Activated CD4-positive, CD25-positive, alpha-beta regulatory T cell treated with anti-CD3 and anti-CD28 coated beads, Interleukin-2, amount 50 U/mL, for 72 hours (primary cell): ENCODE results near the gene ANKRD44.

ENCODE experiments used
- DNase-seq: peaks from one replicate; pipeline ENCODE4 v3.0.0; 2021

The ANKRD44 gene

GRCh38 chr2:197170208-197170607, 140.4 kb downstream of the ANKRD44 start:
- DNase-seq, result no peak

DNA sequence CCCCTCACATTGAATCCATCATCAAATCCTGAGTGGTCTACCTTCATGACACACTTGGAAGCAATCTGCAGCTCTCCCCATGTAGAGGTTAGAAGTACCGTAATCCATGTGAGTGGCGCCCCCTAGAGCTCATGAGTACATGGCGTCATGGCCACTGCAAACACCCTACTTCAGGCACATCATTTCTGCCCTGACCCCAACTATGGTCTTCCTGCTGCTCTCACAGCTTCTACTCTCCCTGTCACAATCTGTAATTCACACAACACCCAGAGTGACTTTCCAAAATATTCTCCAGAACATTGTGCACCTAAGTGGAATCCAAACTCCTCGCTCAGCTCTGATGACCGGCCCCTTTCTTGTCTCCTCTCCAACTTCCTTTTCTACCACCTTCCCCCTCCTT, 141.9 kb downstream of the ANKRD44 start:
- DNase-seq, result peak; percentile 68

- DNase-seq, result no peak
Measured at GRCh38 chr2:197167608-197168314, 142.8 kb downstream of the ANKRD44 start.

DNA sequence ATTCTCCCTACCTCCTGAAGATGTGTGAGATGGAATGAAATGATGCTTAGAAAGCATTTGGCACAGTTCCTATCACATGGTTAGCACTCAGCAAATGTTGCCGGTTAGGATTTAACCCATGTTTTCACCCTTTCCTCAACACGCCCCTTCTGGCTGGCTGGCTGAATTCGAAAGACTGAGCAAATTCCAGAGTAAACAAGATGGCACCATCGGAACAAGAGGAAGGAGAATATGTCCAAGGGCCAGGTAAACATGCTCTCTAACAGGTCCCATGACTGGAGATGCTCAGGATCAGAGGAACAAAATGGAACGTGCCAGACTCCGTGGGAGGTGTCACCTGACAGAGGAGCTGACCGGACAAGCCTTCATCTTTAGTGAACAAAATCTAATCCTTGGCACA, 145.6 kb downstream of the ANKRD44 start:
- no peak for DNase-seq

DNA sequence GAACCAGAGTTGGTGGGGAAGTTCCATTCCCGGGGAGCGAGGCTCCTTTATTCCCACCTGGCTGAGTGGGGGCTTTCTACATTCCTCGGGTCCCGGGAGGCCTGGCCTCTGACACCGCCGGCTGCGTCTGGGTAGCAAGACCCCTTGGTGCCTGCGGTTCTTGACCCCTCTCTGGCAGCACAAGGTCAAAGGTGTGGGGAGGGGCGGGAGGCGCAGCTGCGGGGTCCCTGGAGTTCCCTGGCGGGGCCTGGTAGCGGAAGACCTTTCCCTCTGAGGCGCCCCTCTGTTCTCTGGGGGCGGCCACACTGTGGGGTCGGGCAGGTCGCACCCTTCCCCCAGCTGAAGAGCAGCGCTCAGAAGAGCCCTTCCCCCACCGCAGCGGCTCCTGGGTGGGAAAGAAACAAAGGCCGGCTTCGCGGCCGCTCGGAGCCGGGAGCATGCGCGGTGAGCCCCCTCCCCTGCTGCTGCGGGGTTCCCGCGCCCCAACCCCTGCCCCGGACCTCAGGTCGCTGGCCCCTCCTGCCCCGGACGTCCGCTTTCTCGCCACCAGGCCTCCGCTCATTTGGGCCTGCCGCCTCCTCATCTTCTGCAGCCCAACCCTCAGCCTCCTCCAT, 146.3 kb downstream of the ANKRD44 start:
- DNase-seq, result no peak

DNA sequence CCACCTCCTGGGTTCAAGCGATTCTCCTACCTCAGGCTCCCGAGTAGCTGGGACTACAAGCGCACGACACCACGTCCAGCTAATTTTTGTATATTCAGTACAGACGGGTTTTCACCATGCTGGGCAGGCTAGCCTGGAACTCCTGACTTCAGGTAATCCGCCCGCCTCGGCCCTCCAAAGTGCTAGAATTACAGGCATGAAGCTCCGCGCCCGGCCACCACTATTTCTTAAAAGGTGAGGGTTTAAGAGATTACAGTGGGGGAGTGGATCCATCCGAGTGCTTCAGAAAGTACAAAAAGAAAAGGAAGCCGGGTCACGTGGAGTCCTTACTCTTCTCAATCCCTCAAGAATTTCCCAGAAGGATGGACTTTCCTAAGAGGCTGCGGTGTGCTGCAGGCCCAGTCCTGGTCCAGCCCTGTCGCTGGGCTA, 146.9 kb downstream of the ANKRD44 start:
- no peak for DNase-seq

DNA sequence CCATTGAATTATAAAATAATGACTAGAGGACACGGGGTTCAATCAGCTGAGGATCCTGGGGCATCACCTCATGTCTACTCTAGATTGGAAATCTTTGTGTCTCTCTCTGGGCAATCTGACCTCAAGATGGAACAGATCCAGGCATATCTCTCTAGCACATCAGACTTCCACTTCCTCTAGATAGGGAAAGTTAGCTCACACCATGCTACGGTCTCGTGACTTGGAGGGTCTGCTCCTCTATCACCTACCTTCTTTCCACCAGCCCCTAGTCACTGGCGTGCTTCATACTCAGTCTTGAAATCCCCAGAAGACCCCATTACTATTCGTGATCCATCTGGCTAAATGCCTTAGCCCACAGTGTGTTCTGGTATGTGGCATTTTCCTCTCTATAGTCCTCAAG, 148.8 kb downstream of the ANKRD44 start:
- no peak for DNase-seq

DNA sequence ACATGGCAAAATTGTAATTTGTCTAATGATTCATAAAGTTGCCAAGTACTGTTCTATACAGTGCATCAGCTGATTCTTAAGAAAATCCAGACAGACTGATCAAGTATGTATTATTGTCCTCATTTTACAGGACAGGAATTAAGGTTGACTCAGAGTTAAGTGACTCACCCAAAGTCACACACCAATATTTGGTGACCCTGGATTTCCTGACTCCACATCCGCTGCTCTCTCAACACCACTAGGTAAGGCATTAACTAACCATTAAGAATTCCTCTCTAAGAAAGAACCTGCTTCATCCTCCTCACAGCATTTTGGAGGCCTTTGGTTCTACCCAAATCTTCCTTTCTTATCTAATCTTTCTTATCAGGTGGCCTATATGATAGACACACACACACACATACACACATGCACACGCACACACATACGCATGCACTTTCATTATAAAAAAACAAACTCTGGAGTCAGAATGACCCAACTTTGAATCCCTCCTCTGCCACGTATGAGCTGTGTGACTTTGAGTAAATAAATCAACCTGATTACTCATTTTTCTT, 150.8 kb downstream of the ANKRD44 start:
- no peak for DNase-seq

DNA sequence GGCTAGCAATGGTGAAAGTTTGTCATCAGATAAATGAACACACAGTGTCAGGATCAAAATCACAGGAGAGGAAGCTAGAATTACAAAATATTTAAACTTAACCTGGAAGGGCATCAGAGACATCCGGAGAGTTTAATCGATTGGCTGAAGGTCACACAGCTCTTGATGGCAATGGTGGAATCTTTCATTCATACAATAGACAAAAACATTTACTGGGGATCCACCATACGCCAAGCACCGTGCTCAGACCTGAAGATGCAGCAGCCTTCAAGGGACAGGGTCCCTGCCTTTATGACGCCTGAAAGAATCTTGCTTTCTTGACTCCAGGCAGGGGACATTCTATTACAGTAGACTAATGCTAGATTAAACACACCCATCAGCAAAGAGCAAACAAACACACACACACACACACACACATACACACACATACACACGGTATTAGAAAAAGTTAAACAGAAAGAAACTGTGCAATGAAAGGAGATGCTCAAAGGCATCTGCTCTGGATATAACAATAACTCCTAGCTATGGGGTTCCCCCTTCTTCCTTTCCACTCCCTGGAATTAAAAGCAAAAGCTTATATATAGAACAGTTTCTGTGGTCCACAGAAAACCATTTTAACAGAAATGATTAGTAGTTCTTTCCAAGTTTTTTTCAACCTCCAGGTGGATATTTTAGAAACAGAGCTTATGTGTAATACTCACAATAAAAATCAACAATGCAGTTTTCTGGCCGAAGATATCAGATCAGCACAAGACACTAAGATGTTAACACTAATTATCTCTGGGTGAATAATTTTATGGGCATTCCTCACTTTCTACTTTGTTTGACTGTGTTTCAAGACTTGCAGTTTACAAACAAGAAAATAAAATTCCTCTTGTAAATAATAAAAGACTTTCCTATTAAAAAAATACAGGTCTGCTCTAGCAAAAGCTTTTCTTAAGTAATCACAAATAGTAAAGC, 151.7 kb downstream of the ANKRD44 start:
- DNase-seq, result no peak

DNA sequence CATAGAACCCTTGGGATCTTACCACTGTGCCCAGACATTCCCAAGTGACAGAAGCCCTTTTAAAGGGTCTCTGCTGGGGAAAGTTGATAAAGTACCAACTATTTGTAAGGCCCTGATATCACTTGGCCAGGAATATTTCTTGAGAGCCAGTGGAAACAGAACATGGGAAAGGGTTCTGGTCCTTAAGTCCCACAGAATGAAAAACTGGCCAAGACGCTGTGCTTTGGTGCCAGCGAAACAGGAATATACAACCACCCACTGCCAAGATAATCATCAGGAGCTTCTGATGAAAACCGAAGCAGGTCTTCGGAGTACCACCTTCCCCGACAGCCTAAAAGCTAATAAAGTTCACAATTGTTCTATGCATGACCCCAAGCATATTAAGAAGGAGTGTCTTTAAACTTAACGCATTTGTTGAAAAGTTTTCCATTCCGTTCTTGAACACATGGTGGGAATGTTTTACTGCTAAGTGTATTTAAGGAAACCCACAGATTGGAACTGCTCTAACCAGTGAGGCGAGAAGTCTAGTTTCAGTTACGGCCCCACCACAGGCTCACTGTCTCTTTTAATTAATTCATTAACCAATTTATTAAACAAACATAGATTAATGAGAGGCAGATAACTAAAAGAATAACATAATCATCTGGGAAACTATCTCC, 152.6 kb downstream of the ANKRD44 start:
- no peak for DNase-seq

- no peak for DNase-seq
Measured at GRCh38 chr2:197156771-197157170, 153.8 kb downstream of the ANKRD44 start.

DNA sequence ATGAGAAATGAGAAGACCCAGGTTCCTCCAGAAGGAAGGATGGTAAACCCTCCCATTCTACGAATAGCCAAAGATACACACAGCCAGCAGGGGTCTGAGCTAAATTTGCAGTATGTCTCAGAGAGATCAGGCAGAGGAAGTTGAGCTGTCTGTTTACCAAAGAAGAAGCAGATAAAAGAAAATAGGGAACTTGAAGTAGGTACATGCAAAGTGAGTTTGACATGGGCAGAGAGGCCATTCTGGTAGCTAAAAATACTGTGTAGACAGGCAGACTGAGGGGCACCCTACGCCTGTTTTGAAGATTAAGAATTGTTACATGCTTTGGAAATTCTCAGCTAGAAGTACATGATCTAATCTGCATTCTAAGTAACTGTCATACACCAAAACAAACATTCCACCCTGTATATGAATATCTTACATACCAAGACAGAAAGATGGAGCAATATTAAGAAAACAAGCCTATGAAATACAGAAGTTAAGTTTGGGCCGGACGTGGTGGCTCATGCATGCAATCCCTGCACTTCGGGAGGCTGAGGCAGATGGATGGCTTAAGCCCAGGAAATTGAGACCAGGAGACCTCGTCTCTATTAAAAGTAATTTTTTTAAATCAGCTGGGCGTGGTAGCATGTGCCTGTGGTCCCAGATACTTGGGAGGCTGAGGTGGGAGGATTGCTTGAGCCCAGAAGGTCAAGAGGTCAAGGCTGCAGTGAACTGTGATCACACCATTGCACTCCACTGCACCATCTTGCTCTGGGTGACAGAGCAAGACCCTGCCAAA, 157.9 kb downstream of the ANKRD44 start:
- no peak for DNase-seq

DNA sequence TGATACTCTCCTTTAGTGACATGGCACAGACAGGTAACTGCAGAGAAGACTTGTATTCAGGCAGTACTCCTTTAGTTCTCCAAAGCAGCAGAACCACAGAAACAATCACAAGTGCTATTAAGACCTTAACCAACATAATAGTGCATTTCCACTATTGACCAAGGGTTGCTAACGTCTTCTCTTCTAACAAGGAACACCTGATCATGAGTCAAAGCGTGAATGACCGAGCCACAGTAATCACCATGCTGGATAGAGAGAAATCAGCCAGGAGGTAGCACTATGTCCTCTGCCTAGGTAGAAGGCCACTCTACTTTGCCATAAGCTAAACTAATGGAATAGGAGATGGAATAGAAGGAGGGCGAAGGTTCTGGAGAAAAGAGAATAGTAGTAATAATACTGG, 161.0 kb downstream of the ANKRD44 start:
- no peak for DNase-seq

DNA sequence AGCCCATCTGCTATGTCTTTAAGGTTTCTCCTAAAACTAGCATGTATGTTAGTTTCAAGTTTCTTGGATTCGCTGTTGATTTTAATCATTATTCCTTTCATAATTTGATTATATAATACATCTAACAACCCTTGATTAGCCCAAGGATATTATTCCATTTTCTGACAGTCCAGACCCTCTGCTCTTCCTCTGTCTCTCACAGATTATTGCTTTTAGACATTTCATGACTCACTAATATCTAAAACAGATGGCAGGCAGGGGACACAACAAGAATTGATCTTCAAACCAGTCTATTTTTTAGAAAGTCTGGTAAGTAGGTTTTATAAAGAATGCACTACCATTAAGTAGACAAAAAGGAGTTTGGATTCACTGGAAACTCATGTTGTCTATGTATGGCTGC, 162.2 kb downstream of the ANKRD44 start:
- DNase-seq, result no peak

DNA sequence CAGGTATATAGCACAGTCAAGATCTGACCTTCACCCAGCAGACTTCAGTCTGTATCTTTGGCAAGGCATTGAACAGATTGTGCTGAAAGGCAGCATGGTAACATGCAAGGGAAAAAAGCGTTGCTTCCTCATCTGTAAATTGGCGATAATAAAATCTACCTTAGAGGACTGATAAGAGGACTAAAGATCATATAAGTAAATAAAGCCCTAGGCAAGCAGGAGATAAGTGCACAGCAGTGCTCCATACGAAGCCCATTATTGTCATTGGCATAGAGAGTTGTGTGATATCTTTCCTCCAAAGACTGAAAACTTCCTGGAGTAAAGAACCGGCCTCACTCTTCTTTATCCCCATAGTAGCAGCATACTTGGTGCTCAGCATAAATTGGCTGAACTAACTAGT, 162.6 kb downstream of the ANKRD44 start:
- no peak for DNase-seq

DNA sequence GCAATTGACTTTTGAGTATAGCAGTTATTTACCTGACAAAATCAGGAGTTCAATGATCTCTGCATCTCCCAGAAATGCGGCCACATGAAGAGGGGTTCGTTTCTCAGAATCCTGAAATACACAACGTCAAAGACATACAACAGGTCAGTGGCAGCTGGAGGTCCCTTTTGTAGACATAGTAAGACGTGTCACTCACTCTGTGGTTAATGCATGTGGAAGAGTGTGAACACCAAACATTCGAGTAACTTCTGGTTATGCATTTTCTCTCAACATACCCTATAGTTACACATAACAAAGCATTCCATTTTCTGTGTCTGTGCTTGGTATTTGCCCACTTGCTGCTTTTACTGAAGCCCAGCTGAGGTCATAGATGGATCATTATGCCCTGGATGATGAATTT, 163.6 kb downstream of the ANKRD44 start:
- no peak for DNase-seq

- DNase-seq, result no peak
Measured at GRCh38 chr2:197145471-197146056, 165.0 kb downstream of the ANKRD44 start.

DNA sequence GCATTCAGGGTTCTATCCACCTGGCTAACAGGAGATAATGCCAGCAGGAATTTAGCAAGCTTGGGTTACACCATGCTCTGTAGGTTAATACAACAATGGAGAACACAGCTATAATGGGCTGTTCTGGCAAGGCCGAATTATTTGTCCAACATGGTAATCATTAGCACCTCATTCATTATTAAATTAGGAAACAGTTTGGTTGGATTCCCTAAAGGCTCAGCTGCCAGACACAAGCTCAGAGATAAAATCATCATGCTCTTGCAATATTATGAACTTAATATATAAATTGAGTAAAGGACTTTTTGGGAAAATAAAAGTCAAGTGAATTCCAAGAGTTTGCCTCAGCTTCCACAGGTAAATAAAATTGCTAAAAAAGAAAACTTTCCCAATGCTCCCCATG, 166.4 kb downstream of the ANKRD44 start:
- DNase-seq, result no peak

- no peak for DNase-seq
Measured at GRCh38 chr2:197141702-197142473, 168.7 kb downstream of the ANKRD44 start.

DNA sequence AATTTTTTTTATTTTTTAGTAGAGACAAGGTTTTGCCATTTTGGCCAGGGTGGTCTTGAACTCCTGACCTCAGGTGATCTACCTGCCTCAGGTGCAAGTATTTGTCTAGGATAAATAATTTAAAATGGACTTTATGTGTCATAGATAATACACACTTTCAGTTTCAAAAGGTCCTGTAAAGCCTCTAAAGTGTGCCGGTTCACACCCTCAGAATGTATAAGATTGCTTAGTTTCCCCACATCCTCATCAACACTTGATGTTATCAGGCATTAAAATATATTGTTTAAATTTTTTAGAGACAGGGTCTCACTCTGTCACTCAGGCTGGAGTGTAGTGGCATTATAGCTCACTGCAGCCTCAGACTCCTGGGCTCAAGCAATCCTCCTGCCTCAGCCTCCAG, 170.5 kb downstream of the ANKRD44 start:
- no peak for DNase-seq

- DNase-seq, result no peak
Measured at GRCh38 chr2:197138506-197138905, 172.1 kb downstream of the ANKRD44 start.
